Naive thymus-derived CD8-positive, alpha-beta T cell (primary cell): ENCODE measurements around the gene CAMK2D. TPM values are rescaled to one million over a fixed set of nuclear protein-coding genes. Genes with fewer than 3 reads are reported as not detected.
"Not testable (repeated sequence)": the region's sequence is repeated elsewhere in the genome, so short reads cannot be mapped to it uniquely, and the experiment has no call there.

ENCODE experiments used
- ATAC-seq, 2 donors: fragments of 150-1000 bp; cut with Tn5 transposase in 1 of 2; sonication (Bioruptor Pico), chemical (Tn5 transposase) in 1 of 2; 1 replicate in 1 of 2; 2 replicates in 1 of 2; pipeline ENCODE4 v1.10.0; 2021; ENCODE audit warnings: mild to moderate bottlenecking in 2 of 2, moderate library complexity in 2 of 2
- POLR2A ChIA-PET: fragments of 350-600 bp; sonication (Branson Sonifier 250); formaldehyde crosslinking; loops from one replicate; lab custom pipeline; 2021; ENCODE audit warnings: antibody characterized with exemption; lab: Charles Lee
- DNase-seq, 10 donors: peaks; one replicate each; pipeline versions ENCODE4 v3.0.0 to v3.0.0-alpha.2; 2020 to 2022
- H3K27ac Mint-ChIP-seq, 10 donors: one replicate each; pipeline ENCODE4 v1.8.0; 2020 to 2022; ENCODE audit warnings: mild to moderate bottlenecking in 10 of 10, mixed read lengths in 10 of 10, moderate library complexity in 4 of 10, inconsistent platforms in 1 of 10
- H3K27me3 Mint-ChIP-seq, 5 donors: one replicate each; pipeline ENCODE4 v1.8.0; 2021 to 2022; ENCODE audit warnings: mixed read lengths in 5 of 5
- H3K36me3 Mint-ChIP-seq, 3 donors: one replicate each; pipeline ENCODE4 v1.8.0; 2020 to 2022; ENCODE audit warnings: mixed read lengths in 3 of 3, mild to moderate bottlenecking in 2 of 3, inconsistent platforms in 1 of 3
- H3K4me1 Mint-ChIP-seq, 4 donors: one replicate each; pipeline ENCODE4 v1.8.0; 2021 to 2022; ENCODE audit warnings: mixed read lengths in 4 of 4
- H3K4me3 Mint-ChIP-seq, 10 donors: one replicate each; pipeline ENCODE4 v1.8.0; 2020 to 2022; ENCODE audit warnings: mild to moderate bottlenecking in 10 of 10, mixed read lengths in 10 of 10, moderate library complexity in 6 of 10, inconsistent platforms in 1 of 10
- H3K9me3 Mint-ChIP-seq, 9 donors: one replicate each; pipeline ENCODE4 v1.8.0; 2020 to 2022; ENCODE audit warnings: mixed read lengths in 9 of 9, mild to moderate bottlenecking in 3 of 9, inconsistent platforms in 1 of 9, moderate library complexity in 1 of 9
- polyA plus RNA-seq, 3 donors: library from polyadenylated mRNA; unstranded; fragments of 300-500 nt; fragmentation: Illumina TruSeq; gene quantifications; one replicate each; pipeline ENCODE4 v1.2.3, GENCODE V29; 2021
- total RNA-seq, 8 experiments: library from RNA in 2 of 8; stranded (reverse) in 2 of 8; gene quantifications; one replicate each; pipeline ENCODE4 v1.2.3 and lab custom pipeline; 2021 to 2026

Gene CAMK2D
- total and polyA plus RNA-seq, 5 experiments from 2014 or later = 10.4 to 40.8 (median 12.0) TPM

DNA sequence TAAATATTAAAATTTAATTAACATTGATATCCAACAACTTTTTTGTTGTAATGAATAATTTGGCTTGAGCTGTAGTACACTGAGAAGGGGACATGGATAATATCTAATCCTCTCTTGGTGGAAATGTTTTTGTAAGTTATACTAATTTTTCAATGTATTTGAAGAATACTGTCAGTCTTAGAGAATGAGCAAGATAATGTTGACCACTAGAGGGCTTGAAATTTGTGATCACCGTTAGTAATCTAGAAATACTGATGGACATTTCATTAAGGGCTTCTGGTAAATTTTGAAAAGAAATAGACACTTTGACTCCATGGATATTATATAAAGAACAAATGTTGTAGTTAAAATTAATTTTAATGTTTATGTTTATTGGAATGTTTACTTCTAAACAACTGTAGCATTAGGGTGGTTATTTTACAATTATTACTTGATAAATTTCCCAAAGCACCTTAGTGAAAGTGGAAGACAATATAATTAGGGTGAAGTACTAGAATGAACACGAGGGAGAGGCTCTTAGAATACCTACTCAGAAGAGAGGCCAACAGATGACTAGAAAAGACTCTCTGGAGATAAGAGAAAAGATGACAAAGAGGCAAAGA, 20.0 kb upstream of the CAMK2D start:
- peaks cover 0 to 7% (median 6%) of the 10 kb centered on the region in 4 donors for H3K4me1 Mint-ChIP-seq
- POLR2A ChIA-PET = no interaction called here
- H3K36me3 Mint-ChIP-seq = peaks cover 0 to 2% (median 0%) of the 10 kb centered on the region in 3 donors
- DNase-seq = peak in 3 of 10 donors; percentile 21 to 31 (median 25)
- H3K27ac Mint-ChIP-seq = no peak overlapping the region
- peaks cover 0 to 2% (median 0%) of the 10 kb centered on the region in 5 donors for H3K27me3 Mint-ChIP-seq
- H3K4me3 Mint-ChIP-seq = no peak overlapping the region
- H3K9me3 Mint-ChIP-seq = peaks cover 0 to 3% (median 0%) of the 10 kb centered on the region in 9 donors
- ATAC-seq = peak in 1 of 2 donors; percentile 52

DNA sequence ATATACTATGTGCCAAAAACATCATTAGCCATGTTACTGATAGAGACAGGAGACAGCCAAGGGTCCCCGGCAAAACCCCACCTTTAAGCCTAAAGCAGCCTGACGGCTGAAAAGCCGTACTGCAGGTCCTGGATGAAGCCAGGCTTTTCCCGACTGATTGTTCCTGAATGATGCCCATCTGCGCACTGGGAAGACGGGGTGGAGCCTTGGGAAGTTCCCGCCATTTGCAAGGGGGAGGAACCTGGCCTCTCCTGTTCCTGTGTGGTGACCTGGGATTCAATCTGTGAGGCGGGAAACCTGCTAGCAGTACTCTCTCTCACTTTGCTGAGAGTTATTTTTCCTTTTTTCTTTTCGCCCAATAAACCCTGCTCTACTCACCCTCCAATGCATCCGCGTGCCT, 15.1 kb upstream of the CAMK2D start:
- Mint-ChIP-seq H3K4me1 (peaks cover 2 to 17% (median 15%) of the 10 kb centered on the region in 4 donors), H3K27me3 (peaks cover 0 to 2% (median 0%) of the 10 kb centered on the region in 5 donors)

DNA sequence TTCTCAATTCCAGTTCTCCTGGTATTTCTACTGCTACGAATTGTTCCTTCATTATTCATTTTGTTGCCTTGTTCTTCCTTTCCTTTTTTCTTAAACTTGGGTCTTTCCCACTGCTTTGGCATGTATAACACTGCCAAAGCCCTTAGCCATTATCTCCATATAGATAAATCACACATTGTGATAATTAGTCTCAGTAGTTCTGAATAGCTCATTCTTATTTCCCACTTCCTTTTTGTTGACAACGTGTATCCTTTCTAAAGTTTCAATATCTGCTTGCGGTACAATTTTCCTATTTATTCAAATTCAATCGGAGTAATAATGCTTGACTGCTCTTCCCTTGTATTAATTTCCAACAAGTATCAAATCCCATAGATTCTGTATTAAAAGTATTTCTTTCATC, 14.5 kb upstream of the CAMK2D start:
- Mint-ChIP-seq H3K4me1 (peaks cover 2 to 17% (median 15%) of the 10 kb centered on the region in 4 donors), H3K27ac (no peak overlapping the region)
- POLR2A ChIA-PET = no interaction called here

More for the DNA sequence above, 15.1 kb upstream of the CAMK2D start:
- ATAC-seq (no peak), DNase-seq (no peak)
- POLR2A ChIA-PET = no interaction called here
- Mint-ChIP-seq H3K36me3 (no peaks in the 10 kb centered on the region), H3K27ac (no peak overlapping the region), H3K4me3 (no peak overlapping the region), H3K9me3 (no peaks in the 10 kb centered on the region)

DNA sequence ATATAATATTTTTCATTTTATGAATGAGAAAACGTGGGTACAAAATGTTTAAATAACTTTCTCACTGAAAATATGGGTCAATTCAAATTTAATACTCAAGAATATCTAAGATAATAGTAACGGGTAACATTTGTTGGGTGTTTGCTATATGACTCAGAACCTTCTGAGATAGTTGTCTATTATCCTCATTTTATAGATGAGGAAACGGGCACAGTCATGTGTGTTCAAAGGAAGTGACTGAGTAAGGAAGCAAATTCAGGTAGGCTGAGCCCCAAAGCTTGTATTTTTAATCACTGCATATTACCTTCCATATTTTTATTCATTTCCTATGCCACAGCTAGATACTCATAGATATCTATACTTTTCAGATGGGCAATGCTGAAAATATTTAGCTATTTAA, 12.2 kb upstream of the CAMK2D start:
- Mint-ChIP-seq H3K9me3 (no peaks in the 10 kb centered on the region), H3K27me3 (peaks cover 0 to 2% (median 0%) of the 10 kb centered on the region in 5 donors), H3K36me3 (no peaks in the 10 kb centered on the region), H3K4me3 (peak overlapping the region in 1 of 10 donors; percentile 73), H3K27ac (peak overlapping the region in 2 of 10 donors; percentile 1 to 5), H3K4me1 (peaks cover 2 to 19% (median 16%) of the 10 kb centered on the region in 4 donors)
- DNase-seq (no peak), ATAC-seq (no peak)
- POLR2A ChIA-PET = interaction anchor here (0.8 to 2.1 kb wide), 2 partner anchors 11 to 13 kb away, joined by 4 to 7 read pairs; no protein-coding TSS in a partner anchor

More for the DNA sequence above, 14.5 kb upstream of the CAMK2D start:
- Mint-ChIP-seq H3K27me3 (peaks cover 0 to 2% (median 0%) of the 10 kb centered on the region in 5 donors), H3K9me3 (no peaks in the 10 kb centered on the region), H3K36me3 (no peaks in the 10 kb centered on the region), H3K4me3 (no peak overlapping the region)
- DNase-seq = no peak
- ATAC-seq = no peak

DNA sequence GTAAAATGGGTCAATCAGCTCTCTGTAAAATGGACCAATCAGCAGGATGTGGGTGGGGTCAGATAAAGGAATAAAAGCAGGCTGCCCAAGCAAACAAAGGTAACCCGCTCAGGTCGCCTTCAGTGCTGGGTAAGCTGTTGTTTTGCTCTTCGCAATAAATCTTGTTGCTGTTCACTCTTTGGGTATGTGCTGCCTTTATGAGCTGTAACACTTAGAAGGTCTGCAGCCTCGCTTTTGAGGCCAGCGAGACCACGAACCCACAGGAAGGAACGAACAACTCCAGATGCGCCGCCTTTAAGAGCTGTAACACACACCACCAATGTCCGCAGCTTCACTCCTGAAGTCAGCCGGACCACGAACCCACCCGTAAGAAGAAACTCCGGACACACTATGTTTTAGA, 11.5 kb upstream of the CAMK2D start:
- H3K9me3 Mint-ChIP-seq = no peaks in the 10 kb centered on the region
- H3K27me3 Mint-ChIP-seq = peaks cover 0 to 2% (median 0%) of the 10 kb centered on the region in 5 donors
- DNase-seq = peak in 6 of 10 donors; percentile 9 to 27 (median 16)
- H3K4me1 Mint-ChIP-seq = peaks cover 2 to 19% (median 16%) of the 10 kb centered on the region in 4 donors
- peak overlapping the region; percentile 70 to 86 (median 82) for H3K4me3 Mint-ChIP-seq
- H3K36me3 Mint-ChIP-seq = no peaks in the 10 kb centered on the region
- POLR2A ChIA-PET = interaction anchor here (0.8 to 2.1 kb wide), 2 partner anchors 10 to 12 kb away, joined by 4 to 7 read pairs; no protein-coding TSS in a partner anchor
- peak; percentile 32 to 66 for ATAC-seq
- H3K27ac Mint-ChIP-seq = peak overlapping the region in 7 of 10 donors; percentile 34 to 90 (median 74)

- H3K4me3 Mint-ChIP-seq = peak overlapping the region in 1 of 10 donors; percentile 80
- no peak for ATAC-seq
- DNase-seq = no peak
- POLR2A ChIA-PET = interaction anchor here (0.7 to 2.1 kb wide), 2 partner anchors 9 to 25 kb away, joined by 3 to 7 read pairs; no protein-coding TSS in a partner anchor
- H3K4me1 Mint-ChIP-seq = peaks cover 3 to 20% (median 16%) of the 10 kb centered on the region in 4 donors
- peaks cover 0 to 2% (median 0%) of the 10 kb centered on the region in 5 donors for H3K27me3 Mint-ChIP-seq
- no peaks in the 10 kb centered on the region for H3K36me3 Mint-ChIP-seq
- no peaks in the 10 kb centered on the region for H3K9me3 Mint-ChIP-seq
- peak overlapping the region in 2 of 10 donors; percentile 84 to 90 for H3K27ac Mint-ChIP-seq
Observed at GRCh38 chr4:113772319-113772718, 10.8 kb upstream of the CAMK2D start.

DNA sequence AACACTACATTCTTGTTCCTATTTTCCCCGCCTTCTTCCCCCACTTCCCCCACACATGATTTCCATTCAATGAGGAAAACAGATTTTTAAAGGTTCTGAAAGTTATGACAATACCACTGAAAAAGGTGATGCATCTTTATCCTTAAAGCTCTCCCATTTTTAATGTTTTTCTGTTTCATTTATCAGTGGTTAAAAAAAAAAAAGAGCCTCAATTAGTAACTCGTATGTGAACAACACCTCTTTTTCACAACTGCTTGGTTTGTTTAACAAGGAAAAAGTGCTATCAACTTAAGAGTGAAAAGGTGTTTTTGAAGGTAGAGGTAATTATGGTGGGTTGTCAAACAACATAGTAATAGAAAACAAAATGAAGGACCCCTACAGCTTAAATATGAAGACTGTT, 8.2 kb upstream of the CAMK2D start:
- Mint-ChIP-seq H3K9me3 (no peaks in the 10 kb centered on the region), H3K4me3 (no peak overlapping the region), H3K4me1 (peaks cover 4 to 21% (median 16%) of the 10 kb centered on the region in 4 donors), H3K36me3 (no peaks in the 10 kb centered on the region), H3K27me3 (peaks cover 0 to 4% (median 0%) of the 10 kb centered on the region in 5 donors), H3K27ac (no peak overlapping the region)
- DNase-seq (no peak), ATAC-seq (no peak)
- POLR2A ChIA-PET = interaction anchor here (0.5 kb wide), 1 partner anchor 210 kb away, joined by 5 read pairs; no protein-coding TSS in a partner anchor

DNA sequence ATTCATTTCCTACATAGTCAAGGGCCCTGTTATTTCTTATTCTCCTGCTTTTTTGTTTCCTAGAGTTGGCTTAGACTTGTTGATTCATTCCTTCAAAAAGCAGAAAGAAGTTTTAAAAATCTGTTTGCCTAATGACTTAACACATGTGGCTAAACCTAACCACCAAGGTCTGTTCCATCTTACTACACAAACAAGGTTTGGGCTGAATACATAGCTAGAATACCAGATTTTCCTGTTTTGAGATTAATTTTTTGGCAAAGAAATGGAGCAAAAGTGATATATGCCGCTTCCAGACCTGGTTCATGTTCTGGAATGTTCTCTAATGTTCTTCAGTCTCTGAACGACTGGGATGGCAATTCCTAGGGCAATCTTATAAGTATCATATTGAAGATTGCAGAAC, 7.4 kb upstream of the CAMK2D start:
- ATAC-seq (no peak), DNase-seq (no peak)
- POLR2A ChIA-PET = no interaction called here

DNA sequence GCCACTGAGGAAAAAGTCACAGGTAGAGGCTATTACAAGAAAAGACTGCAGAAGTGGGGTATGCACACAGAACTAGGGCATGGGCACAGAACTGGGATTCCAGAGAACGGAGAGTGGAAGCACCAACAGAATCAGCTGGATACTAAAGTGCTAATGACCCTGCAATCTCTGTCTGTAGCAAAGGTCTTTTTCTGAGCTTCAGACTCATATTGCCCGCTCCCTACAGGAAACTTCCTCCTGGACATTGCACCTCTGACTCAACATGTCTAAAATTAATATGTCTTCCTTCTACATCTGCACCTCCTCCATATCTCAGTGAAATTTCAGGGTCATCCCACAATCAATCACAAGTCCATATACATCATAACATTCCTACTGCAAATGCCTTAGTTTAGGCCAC, 5.3 kb upstream of the CAMK2D start:
- POLR2A ChIA-PET = no interaction called here
- H3K27me3 Mint-ChIP-seq = peaks cover 0 to 4% (median 0%) of the 10 kb centered on the region in 5 donors

More for the DNA sequence above, 7.4 kb upstream of the CAMK2D start:
- H3K36me3 Mint-ChIP-seq = no peaks in the 10 kb centered on the region
- H3K27me3 Mint-ChIP-seq = peaks cover 0 to 4% (median 0%) of the 10 kb centered on the region in 5 donors
- H3K4me3 Mint-ChIP-seq = no peak overlapping the region
- peaks cover 6 to 18% (median 14%) of the 10 kb centered on the region in 4 donors for H3K4me1 Mint-ChIP-seq
- H3K9me3 Mint-ChIP-seq = no peaks in the 10 kb centered on the region
- H3K27ac Mint-ChIP-seq = no peak overlapping the region

GRCh38 chr4:113764720-113765264, 3.3 kb upstream of the CAMK2D start:
- POLR2A ChIA-PET = interaction anchor here (0.6 kb wide), 1 partner anchor 134 kb away, joined by 3 read pairs; no protein-coding TSS in a partner anchor
- ATAC-seq = no peak
- Mint-ChIP-seq H3K36me3 (no peaks in the 10 kb centered on the region), H3K4me3 (no peak overlapping the region), H3K9me3 (no peaks in the 10 kb centered on the region), H3K4me1 (peaks cover 7 to 21% (median 15%) of the 10 kb centered on the region in 4 donors), H3K27ac (peak overlapping the region in 5 of 10 donors; percentile 40 to 77 (median 60)), H3K27me3 (peaks cover 0 to 4% (median 0%) of the 10 kb centered on the region in 5 donors)
- no peak for DNase-seq

More for the DNA sequence above, 5.3 kb upstream of the CAMK2D start:
- Mint-ChIP-seq H3K36me3 (no peaks in the 10 kb centered on the region), H3K9me3 (no peaks in the 10 kb centered on the region), H3K27ac (no peak overlapping the region), H3K4me1 (peaks cover 7 to 13% (median 12%) of the 10 kb centered on the region in 4 donors), H3K4me3 (no peak overlapping the region)
- ATAC-seq (no peak), DNase-seq (no peak)

GRCh38 chr4:113763923-113764322, 2.4 kb upstream of the CAMK2D start:
- not testable (repeated sequence) for H3K9me3 Mint-ChIP-seq, H3K27me3 Mint-ChIP-seq, H3K4me3 Mint-ChIP-seq, H3K36me3 Mint-ChIP-seq, DNase-seq, ATAC-seq
- POLR2A ChIA-PET = interaction anchor here (0.6 kb wide), 1 partner anchor 135 kb away, joined by 3 read pairs; no protein-coding TSS in a partner anchor
- H3K27ac Mint-ChIP-seq = peak overlapping the region in 8 of 10 donors; percentile 41 to 82 (median 66)
- H3K4me1 Mint-ChIP-seq = peaks cover 7 to 25% (median 20%) of the 10 kb centered on the region in 4 donors

DNA sequence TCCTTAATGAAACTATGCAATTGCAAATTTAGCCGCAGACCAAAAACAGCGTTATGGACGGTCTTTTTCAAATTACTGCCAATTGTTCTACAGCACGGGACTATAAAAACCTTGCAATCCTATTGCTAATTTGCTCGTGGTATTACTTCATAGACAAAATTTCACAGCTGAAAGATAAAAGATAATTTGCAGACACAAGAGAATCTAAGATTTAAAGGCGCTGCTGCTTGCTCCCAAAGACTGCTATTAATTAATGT, 1.4 kb upstream of the CAMK2D start:
- Mint-ChIP-seq H3K9me3 (no peaks in the 10 kb centered on the region), H3K4me1 (peaks cover 10 to 33% (median 28%) of the 10 kb centered on the region in 4 donors), H3K36me3 (peaks cover 0 to 5% (median 0%) of the 10 kb centered on the region in 3 donors), H3K27me3 (peaks cover 0 to 4% (median 0%) of the 10 kb centered on the region in 5 donors), H3K4me3 (peak overlapping the region; percentile 88 to 99 (median 96)), H3K27ac (peak overlapping the region; percentile 95 to 100 (median 98))
- POLR2A ChIA-PET = interaction anchor here (0.7 to 1.8 kb wide), 7 partner anchors 10 to 215 kb away, joined by 3 to 7 read pairs (median 4); no protein-coding TSS in a partner anchor
- no peak for DNase-seq
- ATAC-seq = no peak
